KOPT-K1 (cell line): ENCODE measurements around the gene CSF3R.
"Not testable (repeated sequence)": the region's sequence is repeated elsewhere in the genome, so short reads cannot be mapped to it uniquely, and the experiment has no call there.

Experiments
- H3K27ac ChIP-seq: fragments of 200-600 bp; sonication (generic); 2 replicates; pipeline ENCODE4 v1.5.1; 2016; ENCODE audit warnings: antibody characterized with exemption, mild to moderate bottlenecking, low read depth, low read length; ENCODE audit not compliant: poor library complexity, severe bottlenecking
- H3K36me3 ChIP-seq: fragments of 200-600 bp; sonication (generic); 2 replicates; pipeline ENCODE4 v1.5.1; 2017; ENCODE audit warnings: antibody characterized with exemption, mild to moderate bottlenecking, low read length, moderate library complexity; ENCODE audit not compliant: insufficient read depth
- H3K9me3 ChIP-seq: fragments of 200-600 bp; sonication (generic); 2 replicates; pipeline ENCODE4 v1.5.1; 2017; ENCODE audit warnings: antibody characterized with exemption, low read length, mild to moderate bottlenecking; ENCODE audit not compliant: insufficient read depth, poor library complexity, severe bottlenecking

CSF3R gene

DNA sequence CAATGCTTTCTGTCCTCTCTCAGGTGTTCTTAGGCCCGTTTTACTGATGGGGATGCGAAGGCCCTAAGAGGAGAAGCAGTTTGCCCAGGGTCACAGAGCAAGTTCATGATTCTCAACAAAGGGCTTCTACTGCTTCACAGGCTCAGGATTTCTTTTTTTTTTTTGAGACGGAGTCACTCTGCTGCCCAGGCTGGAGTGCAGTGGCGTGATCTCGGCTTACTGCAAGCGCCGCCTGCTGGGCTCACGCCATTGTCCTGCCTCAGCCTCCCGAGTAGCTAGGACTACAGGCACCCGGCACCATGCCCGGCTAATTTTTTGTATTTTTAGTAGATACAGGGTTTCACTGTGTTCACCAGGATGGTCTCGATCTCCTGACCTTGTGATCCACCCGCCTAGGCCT is 5.1 kb downstream of the CSF3R start:
- H3K36me3 ChIP-seq, H3K27ac ChIP-seq, H3K9me3 ChIP-seq: not testable (repeated sequence)

DNA sequence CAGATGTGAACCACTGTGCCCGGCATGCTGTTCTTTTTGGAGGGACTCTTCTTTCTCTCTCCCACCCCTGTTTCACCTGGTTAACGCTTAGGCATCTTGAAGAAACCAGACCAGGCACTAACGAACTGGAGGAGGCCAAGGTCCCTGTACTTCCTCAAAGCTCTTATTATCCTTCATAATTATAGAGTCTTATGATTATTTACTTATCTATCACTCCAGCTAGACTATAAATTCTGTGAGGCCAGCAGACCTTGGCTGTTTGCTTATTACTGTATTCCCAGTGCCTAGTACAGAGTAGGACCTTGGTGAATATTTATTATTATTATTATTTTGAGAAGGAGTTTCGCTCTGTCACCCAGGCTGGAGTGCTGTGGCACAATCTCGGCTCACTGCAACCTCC is 5.8 kb downstream of the CSF3R start:
- no peaks in the 10 kb centered on the region for H3K36me3 ChIP-seq
- H3K9me3 ChIP-seq = no peaks in the 10 kb centered on the region
- no peak overlapping the region for H3K27ac ChIP-seq

DNA sequence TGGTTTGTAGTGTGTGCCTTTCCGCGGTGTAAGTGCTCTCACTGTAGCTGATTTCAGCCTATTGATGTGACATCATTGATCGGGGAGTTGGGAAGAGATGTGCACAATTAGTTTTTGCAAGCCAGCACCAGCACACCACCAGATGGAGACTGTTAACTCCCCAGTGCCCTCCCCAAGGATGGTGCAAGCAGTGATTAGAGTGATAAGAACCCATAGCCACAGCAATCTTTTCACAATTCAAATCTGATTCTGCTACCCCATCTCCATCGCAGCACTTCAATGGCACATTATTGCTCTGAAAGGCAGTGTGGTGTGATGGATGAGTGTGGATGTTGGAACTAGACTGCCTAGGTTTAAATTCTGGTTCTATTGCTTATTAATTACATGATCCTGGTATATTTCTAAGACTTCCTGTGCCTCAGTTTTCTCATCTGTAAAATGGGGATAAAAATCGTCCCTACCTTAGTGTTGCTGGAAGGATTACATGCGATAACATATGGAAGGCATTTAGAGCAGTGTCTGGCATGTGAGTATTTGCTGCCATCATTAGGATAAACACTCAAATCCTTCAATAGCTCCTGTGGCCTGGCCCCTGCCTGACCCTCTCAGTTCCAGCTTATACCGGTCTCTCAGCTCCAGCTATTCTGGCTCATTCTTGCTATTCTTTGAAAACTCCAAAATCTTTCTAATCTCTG is 6.7 kb downstream of the CSF3R start:
- H3K27ac ChIP-seq = no peak overlapping the region

GRCh38 chr1:36475341-36475740 is 7.4 kb downstream of the CSF3R start:
- H3K27ac ChIP-seq = no peak overlapping the region
- H3K9me3 ChIP-seq = no peaks in the 10 kb centered on the region
- no peaks in the 10 kb centered on the region for H3K36me3 ChIP-seq

More for the DNA sequence above, 6.7 kb downstream of the CSF3R start:
- Histone ChIP-seq H3K9me3 (no peaks in the 10 kb centered on the region), H3K36me3 (no peaks in the 10 kb centered on the region)

- no peak overlapping the region for H3K27ac ChIP-seq
- H3K9me3 ChIP-seq = no peaks in the 10 kb centered on the region
- no peaks in the 10 kb centered on the region for H3K36me3 ChIP-seq
These were observed 10.1 kb downstream of the CSF3R start for GRCh38 chr1:36472656-36473055.

DNA sequence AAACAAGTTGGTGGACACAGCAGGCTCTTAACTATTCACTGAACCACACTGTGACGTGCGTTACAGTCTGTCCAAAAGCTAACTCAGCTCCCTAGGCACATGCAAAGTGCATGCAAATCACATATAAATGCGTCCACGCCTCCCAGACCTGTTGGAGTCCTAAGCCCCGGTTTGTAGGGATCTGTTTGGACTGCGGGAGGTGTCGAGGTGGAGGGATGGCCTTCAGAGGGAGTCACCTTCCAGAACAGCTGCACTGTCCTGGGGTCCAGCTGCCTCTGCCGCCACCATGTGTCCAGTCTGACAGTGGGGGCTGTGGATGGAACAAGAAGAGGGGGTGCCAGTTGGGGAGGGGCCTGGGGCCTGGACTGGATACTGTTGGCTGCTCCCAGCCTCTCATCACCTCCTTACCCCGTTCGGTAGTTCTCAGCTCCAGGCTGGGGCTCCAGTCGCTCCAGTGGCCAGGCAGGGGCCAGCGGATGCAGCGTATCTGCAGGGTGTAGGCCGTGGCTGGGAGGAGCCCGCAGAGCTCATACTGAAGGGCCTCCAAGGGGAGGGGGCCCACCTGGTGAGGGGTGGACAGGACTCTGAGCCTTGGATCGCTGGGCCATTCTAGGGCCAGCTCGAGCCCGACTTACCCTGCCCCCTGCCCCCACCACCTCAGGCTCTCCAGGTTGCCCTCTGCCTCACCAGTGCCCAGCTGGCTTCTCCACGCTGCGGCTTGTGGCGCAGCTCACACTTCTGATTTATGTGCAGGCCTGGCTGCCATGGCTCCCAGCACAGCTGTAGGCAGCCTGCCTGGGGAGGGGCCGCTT is 10.7 kb downstream of the CSF3R start:
- no peaks in the 10 kb centered on the region for H3K9me3 ChIP-seq
- no peaks in the 10 kb centered on the region for H3K36me3 ChIP-seq
- H3K27ac ChIP-seq = no peak overlapping the region

DNA sequence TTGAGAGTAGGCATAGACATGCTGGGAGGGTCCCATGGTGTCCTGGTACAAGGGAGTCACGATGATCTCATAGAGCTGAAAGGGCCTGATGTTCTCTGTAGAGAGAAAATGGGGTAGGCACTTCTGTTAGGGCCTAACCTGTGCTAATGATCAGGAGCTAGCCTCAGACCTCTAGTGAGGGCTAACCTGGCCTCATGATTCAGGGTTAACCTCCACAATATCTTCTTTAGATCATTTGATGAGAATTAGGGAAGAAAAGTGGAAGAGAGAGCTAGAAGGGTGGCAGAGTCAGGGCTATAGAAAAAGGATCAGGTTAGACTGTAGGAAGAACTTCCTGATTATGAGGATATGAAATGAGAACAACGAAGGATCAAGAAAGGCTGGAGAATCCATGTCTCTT is 13.6 kb downstream of the CSF3R start:
- Histone ChIP-seq H3K27ac (no peak overlapping the region), H3K9me3 (no peaks in the 10 kb centered on the region), H3K36me3 (no peaks in the 10 kb centered on the region)

GRCh38 chr1:36467700-36468455 is 14.8 kb downstream of the CSF3R start:
- Histone ChIP-seq H3K36me3 (no peaks in the 10 kb centered on the region), H3K27ac (no peak overlapping the region), H3K9me3 (no peaks in the 10 kb centered on the region)

GRCh38 chr1:36467027-36467410 is 15.7 kb downstream of the CSF3R start:
- H3K9me3 ChIP-seq = no peaks in the 10 kb centered on the region
- peaks cover 5% of the 10 kb centered on the region for H3K36me3 ChIP-seq
- no peak overlapping the region for H3K27ac ChIP-seq

- Histone ChIP-seq H3K9me3 (no peaks in the 10 kb centered on the region), H3K27ac (no peak overlapping the region), H3K36me3 (peaks cover 11% of the 10 kb centered on the region)
These were observed 16.2 kb downstream of the CSF3R start for GRCh38 chr1:36466370-36467026.

DNA sequence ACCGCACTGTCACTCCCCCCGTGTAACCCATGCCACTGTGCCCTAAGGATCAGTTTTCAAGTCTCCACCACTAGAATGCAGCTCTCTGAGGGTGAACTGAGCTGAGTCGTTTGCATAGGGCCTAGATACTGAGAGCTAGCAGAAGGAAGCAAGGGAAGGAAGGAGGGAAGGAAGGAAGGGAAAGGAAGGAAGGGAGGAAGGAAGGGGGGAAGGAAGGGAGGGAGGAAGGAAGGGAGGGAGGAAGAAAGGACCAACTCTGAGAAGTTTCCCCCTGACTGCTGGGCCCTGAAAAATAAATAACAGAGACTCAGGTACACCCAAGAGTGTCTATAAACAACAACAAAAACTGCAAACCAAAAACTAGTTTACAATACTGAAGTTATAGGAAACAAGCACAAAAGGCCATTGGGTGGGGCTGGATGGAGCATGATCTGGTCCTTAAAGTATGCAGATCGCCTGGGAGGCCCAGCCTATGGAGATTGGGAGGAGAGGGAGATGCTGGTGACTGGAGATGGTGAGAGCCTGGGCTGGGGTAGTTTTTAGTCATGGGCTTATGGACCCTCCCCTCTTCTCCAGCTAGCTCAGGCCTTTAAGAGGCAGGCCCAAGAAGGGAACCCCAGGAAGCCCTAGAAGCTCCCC is 16.9 kb downstream of the CSF3R start:
- Histone ChIP-seq H3K36me3 (peaks cover 17% of the 10 kb centered on the region), H3K9me3 (no peaks in the 10 kb centered on the region), H3K27ac (no peak overlapping the region)

- Histone ChIP-seq H3K27ac (peak overlapping the region; percentile 86), H3K9me3 (no peaks in the 10 kb centered on the region), H3K36me3 (peaks cover 28% of the 10 kb centered on the region)
These were observed 17.9 kb downstream of the CSF3R start for GRCh38 chr1:36464605-36465393.

DNA sequence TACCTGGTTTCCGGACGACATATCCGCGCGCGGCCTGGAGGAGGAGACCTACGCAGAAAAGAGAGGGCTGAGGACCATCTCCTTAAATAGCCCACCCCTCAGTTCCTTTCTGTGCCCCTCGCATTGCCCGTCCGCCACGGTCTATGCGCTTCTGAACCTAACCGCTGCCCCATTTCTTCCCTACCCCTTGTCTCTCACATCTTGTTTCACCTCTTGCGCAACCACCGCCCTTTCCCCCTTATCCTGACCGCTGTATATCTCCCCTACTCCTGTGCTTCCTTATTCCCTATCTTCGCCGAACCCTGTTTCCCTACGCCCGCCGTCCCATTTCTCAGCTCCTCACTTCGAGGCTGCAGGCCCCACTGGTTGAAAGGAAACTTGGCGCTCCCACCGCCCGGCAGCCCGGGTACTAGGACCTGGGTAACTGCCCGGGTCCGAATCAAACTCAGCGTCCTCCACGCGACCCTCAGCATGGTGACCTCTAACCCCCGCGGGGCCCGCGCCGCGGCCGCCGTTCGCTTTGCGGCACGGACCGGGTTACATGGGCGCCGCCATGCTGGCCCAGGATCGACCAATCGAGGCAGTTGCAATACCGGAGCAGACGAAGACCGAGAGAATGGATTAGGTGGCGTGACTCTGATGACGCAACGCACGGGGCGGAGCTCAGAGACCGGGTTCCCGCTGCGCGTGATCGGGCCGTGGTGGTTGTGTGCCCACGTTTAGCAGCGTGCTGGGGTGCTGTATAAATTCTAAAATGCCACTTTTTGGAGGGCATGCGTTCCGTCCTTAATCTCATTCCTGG is 18.7 kb downstream of the CSF3R start, which contains the start of gene MRPS15:
TSS of gene MRPS15 (minus strand) at position 582 of the 802 bp plus-strand sequence. CDS start at position 473, 109 bp downstream.
- Histone ChIP-seq H3K27ac (peak within 1 kb of the TSS; percentile 86), H3K36me3 (peaks cover 36% of the 10 kb centered on the region), H3K9me3 (no peaks in the 10 kb centered on the region)
